Measurements from ENCODE around the gene ATP6V1G3. TPM values are rescaled to one million over a fixed set of nuclear protein-coding genes. Genes with fewer than 3 reads are reported as not detected.
"Not testable (repeated sequence)": the region's sequence is repeated elsewhere in the genome, so short reads cannot be mapped to it uniquely, and the experiment has no call there.

The ATP6V1G3 gene
- total RNA-seq, 1 donor from 2014 or later = not detected

- intact Hi-C loops (cut with DNase I) = no loop called here
- no peak for TF ChIP-seq POLR2A (IDR thresholded peaks at IDR 0.05)
- no peak for TF ChIP-seq POLR2AphosphoS5 (IDR thresholded peaks at IDR 0.05; ENCODE audit: insufficient read depth in 1 of 2, low read depth in 1 of 2)
- TF ChIP-seq, protein P1, sequence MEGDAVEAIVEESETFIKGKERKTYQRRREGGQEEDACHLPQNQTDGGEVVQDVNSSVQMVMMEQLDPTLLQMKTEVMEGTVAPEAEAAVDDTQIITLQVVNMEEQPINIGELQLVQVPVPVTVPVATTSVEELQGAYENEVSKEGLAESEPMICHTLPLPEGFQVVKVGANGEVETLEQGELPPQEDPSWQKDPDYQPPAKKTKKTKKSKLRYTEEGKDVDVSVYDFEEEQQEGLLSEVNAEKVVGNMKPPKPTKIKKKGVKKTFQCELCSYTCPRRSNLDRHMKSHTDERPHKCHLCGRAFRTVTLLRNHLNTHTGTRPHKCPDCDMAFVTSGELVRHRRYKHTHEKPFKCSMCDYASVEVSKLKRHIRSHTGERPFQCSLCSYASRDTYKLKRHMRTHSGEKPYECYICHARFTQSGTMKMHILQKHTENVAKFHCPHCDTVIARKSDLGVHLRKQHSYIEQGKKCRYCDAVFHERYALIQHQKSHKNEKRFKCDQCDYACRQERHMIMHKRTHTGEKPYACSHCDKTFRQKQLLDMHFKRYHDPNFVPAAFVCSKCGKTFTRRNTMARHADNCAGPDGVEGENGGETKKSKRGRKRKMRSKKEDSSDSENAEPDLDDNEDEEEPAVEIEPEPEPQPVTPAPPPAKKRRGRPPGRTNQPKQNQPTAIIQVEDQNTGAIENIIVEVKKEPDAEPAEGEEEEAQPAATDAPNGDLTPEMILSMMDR (IDR thresholded peaks at IDR 0.05) = no peak
Observed at GRCh38 chr1:198528364-198528763, 12.1 kb downstream of the ATP6V1G3 start.

GRCh38 chr1:198524556-198524955 lies 15.9 kb downstream of the ATP6V1G3 start:
- DNase-seq (ENCODE audit: extremely low spot score in 2 of 2) = no peak
- no peaks in the 10 kb centered on the region for H3K27me3 ChIP-seq
- H3K4me3 ChIP-seq = no peak overlapping the region
- no peak overlapping the region for H3K27ac ChIP-seq
- no peaks in the 10 kb centered on the region for H3K4me1 ChIP-seq
- H3K36me3 ChIP-seq = no peaks in the 10 kb centered on the region
- TF ChIP-seq, protein P1 (IDR thresholded peaks at IDR 0.05) = no peak
- TF ChIP-seq POLR2A (IDR thresholded peaks at IDR 0.05) (no peak), POLR2AphosphoS5 (IDR thresholded peaks at IDR 0.05; ENCODE audit: insufficient read depth in 1 of 2, low read depth in 1 of 2) (no peak)
- H3K9me3 ChIP-seq = no peaks in the 10 kb centered on the region
- intact Hi-C loops (cut with DNase I) = no loop called here

More at GRCh38 chr1:198528364-198528763, 12.1 kb downstream of the ATP6V1G3 start:
- no peaks in the 10 kb centered on the region for H3K36me3 ChIP-seq
- no peak for DNase-seq (ENCODE audit: extremely low spot score in 2 of 2)
- no peaks in the 10 kb centered on the region for H3K9me3 ChIP-seq
- no peak overlapping the region for H3K27ac ChIP-seq
- no peaks in the 10 kb centered on the region for H3K27me3 ChIP-seq
- no peak overlapping the region for H3K4me3 ChIP-seq
- H3K4me1 ChIP-seq = no peaks in the 10 kb centered on the region

- H3K9me3 ChIP-seq; DNase-seq (ENCODE audit: extremely low spot score in 2 of 2); H3K36me3 ChIP-seq; H3K27me3 ChIP-seq; H3K27ac ChIP-seq; H3K4me1 ChIP-seq; intact Hi-C loops (cut with DNase I); H3K4me3 ChIP-seq: not testable (repeated sequence)
Observed at GRCh38 chr1:198524127-198524526, 16.4 kb downstream of the ATP6V1G3 start.

- DNase-seq (ENCODE audit: extremely low spot score in 2 of 2) = no peak
- no peaks in the 10 kb centered on the region for H3K27me3 ChIP-seq
- no peaks in the 10 kb centered on the region for H3K36me3 ChIP-seq
- H3K4me1 ChIP-seq = no peaks in the 10 kb centered on the region
- H3K9me3 ChIP-seq = no peaks in the 10 kb centered on the region
- intact Hi-C loops (cut with DNase I) = no loop called here
- no peak overlapping the region for H3K27ac ChIP-seq
- H3K4me3 ChIP-seq = no peak overlapping the region
- TF ChIP-seq, protein P1 (IDR thresholded peaks at IDR 0.05) = no peak
- TF ChIP-seq POLR2A (IDR thresholded peaks at IDR 0.05) = no peak
Observed at GRCh38 chr1:198523182-198523950, 17.1 kb downstream of the ATP6V1G3 start.

DNA sequence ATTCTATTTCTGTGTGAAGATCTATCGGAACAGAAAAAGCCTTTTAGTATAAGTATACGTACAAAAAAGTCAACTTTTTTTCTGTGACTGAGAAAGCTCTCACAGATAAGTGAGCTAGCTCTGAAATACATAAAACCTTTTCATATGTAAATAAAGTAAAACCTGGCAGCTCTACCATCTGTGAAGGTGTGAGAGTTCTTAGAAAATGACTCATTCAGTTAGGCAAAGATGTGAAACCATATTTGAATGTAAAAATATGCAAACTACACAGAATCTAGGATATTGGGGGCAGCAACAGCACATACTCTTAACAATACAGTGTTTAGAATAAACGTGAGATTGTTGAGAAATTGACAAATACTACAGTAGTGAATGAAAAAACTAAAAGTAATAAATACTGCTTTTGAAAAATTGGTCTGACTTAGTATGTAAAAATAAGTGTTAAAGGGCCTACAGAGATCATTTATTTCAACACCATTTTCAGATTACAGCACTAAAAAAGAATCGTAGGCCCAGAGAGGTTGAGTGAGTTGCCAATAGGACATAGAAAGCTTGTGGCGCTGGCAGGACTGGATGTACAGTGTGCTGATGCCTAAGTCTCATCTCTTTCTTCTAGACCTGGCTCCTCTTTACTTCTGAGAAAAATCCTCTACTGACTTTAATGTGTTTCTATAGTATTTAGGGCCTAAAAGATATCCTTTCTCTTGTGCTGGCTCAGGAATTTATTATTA lies 19.8 kb downstream of the ATP6V1G3 start:
- no peaks in the 10 kb centered on the region for H3K4me1 ChIP-seq
- H3K27ac ChIP-seq = no peak overlapping the region
- DNase-seq (ENCODE audit: extremely low spot score in 2 of 2) = no peak
- intact Hi-C loops (cut with DNase I) = no loop called here
- no peaks in the 10 kb centered on the region for H3K27me3 ChIP-seq
- H3K9me3 ChIP-seq = no peaks in the 10 kb centered on the region
- TF ChIP-seq POLR2A (IDR thresholded peaks at IDR 0.05) (no peak), POLR2AphosphoS5 (IDR thresholded peaks at IDR 0.05; ENCODE audit: insufficient read depth in 1 of 2, low read depth in 1 of 2) (no peak)
- TF ChIP-seq, protein P1 (IDR thresholded peaks at IDR 0.05) = no peak
- no peaks in the 10 kb centered on the region for H3K36me3 ChIP-seq
- H3K4me3 ChIP-seq = no peak overlapping the region
